Stomach smooth muscle (tissue), 2 donors: ENCODE data around the gene ACTR3C.

Source experiments
- H3K27ac ChIP-seq: one replicate; pipeline ENCODE4 v1.7.0; 2013; ENCODE audit warnings: mild to moderate bottlenecking, low read length, inconsistent platforms
- H3K27me3 ChIP-seq, 2 donors: one replicate each; pipeline ENCODE4 v1.7.0; 2013; ENCODE audit warnings: low read length in 2 of 2; ENCODE audit not compliant: insufficient read depth in 2 of 2, control insufficient read depth in 1 of 2
- H3K36me3 ChIP-seq, 2 donors: one replicate each; pipeline ENCODE4 v1.7.0; 2013; ENCODE audit warnings: low read length in 2 of 2; ENCODE audit not compliant: control insufficient read depth in 2 of 2, insufficient read depth in 2 of 2
- H3K4me1 ChIP-seq: one replicate; pipeline ENCODE4 v1.7.0; 2013; ENCODE audit warnings: low read length; ENCODE audit not compliant: control insufficient read depth, insufficient read depth
- H3K4me3 ChIP-seq, 2 donors: one replicate each; pipeline ENCODE4 v1.7.0; 2013; ENCODE audit warnings: low read length in 2 of 2
- H3K9ac ChIP-seq, 2 donors: one replicate each; pipeline ENCODE4 v1.7.0; 2013; ENCODE audit warnings: low read length in 2 of 2, mild to moderate bottlenecking in 1 of 2
- H3K9me3 ChIP-seq, 2 donors: one replicate each; pipeline ENCODE4 v1.7.0; 2013; ENCODE audit warnings: low read length in 2 of 2; ENCODE audit not compliant: control insufficient read depth in 2 of 2
- donor health status: healthy.
- donor health status: Pancreatic carcinoma.

Gene ACTR3C

GRCh38 chr7:150358433-150358832 lies 35.1 kb upstream of the ACTR3C start:
- Histone ChIP-seq H3K27ac (no peak overlapping the region), H3K27me3 (no peaks in the 10 kb centered on the region), H3K36me3 (no peaks in the 10 kb centered on the region), H3K4me1 (peaks cover 14% of the 10 kb centered on the region), H3K4me3 (no peak overlapping the region), H3K9me3 (no peaks in the 10 kb centered on the region), H3K9ac (no peak overlapping the region)

GRCh38 chr7:150357771-150358427 lies 34.6 kb upstream of the ACTR3C start:
- H3K9me3 ChIP-seq: no peaks in the 10 kb centered on the region

GRCh38 chr7:150357270-150357669 lies 33.9 kb upstream of the ACTR3C start:
- Histone ChIP-seq H3K27ac (no peak overlapping the region), H3K9me3 (no peaks in the 10 kb centered on the region)

More at GRCh38 chr7:150357771-150358427, 34.6 kb upstream of the ACTR3C start:
- Histone ChIP-seq H3K9ac (no peak overlapping the region), H3K27me3 (no peaks in the 10 kb centered on the region), H3K27ac (no peak overlapping the region), H3K36me3 (no peaks in the 10 kb centered on the region), H3K4me1 (peaks cover 14% of the 10 kb centered on the region), H3K4me3 (no peak overlapping the region)

GRCh38 chr7:150356265-150356897 lies 33.0 kb upstream of the ACTR3C start:
- no peak overlapping the region for H3K27ac ChIP-seq
- H3K27me3 ChIP-seq: no peaks in the 10 kb centered on the region
- H3K36me3 ChIP-seq: no peaks in the 10 kb centered on the region
- no peak overlapping the region for H3K9ac ChIP-seq
- no peak overlapping the region for H3K4me3 ChIP-seq
- peaks cover 12% of the 10 kb centered on the region for H3K4me1 ChIP-seq
- no peaks in the 10 kb centered on the region for H3K9me3 ChIP-seq

More at GRCh38 chr7:150357270-150357669, 33.9 kb upstream of the ACTR3C start:
- Histone ChIP-seq H3K9ac (no peak overlapping the region), H3K27me3 (no peaks in the 10 kb centered on the region), H3K4me1 (peaks cover 14% of the 10 kb centered on the region), H3K36me3 (no peaks in the 10 kb centered on the region), H3K4me3 (no peak overlapping the region)

- Histone ChIP-seq H3K27ac (peak overlapping the region; percentile 7), H3K27me3 (no peaks in the 10 kb centered on the region), H3K9me3 (no peaks in the 10 kb centered on the region), H3K36me3 (no peaks in the 10 kb centered on the region), H3K4me1 (peaks cover 11% of the 10 kb centered on the region), H3K9ac (no peak overlapping the region), H3K4me3 (no peak overlapping the region)
These were observed 32.3 kb upstream of the ACTR3C start for GRCh38 chr7:150355666-150356059.

- H3K27me3 ChIP-seq: no peaks in the 10 kb centered on the region
- H3K36me3 ChIP-seq: no peaks in the 10 kb centered on the region
- no peak overlapping the region for H3K9ac ChIP-seq
- no peak overlapping the region for H3K4me3 ChIP-seq
- H3K9me3 ChIP-seq: no peaks in the 10 kb centered on the region
- H3K4me1 ChIP-seq: peaks cover 11% of the 10 kb centered on the region
- no peak overlapping the region for H3K27ac ChIP-seq
These were observed 28.3 kb upstream of the ACTR3C start for GRCh38 chr7:150351587-150352194.

GRCh38 chr7:150346922-150347321 lies 23.6 kb upstream of the ACTR3C start:
- Histone ChIP-seq H3K27me3 (no peaks in the 10 kb centered on the region), H3K4me1 (peaks cover 5% of the 10 kb centered on the region), H3K36me3 (no peaks in the 10 kb centered on the region), H3K9ac (no peak overlapping the region), H3K27ac (no peak overlapping the region), H3K9me3 (peaks cover 0 to 5% of the 10 kb centered on the region in 2 donors), H3K4me3 (no peak overlapping the region)

- Histone ChIP-seq H3K9ac (no peak overlapping the region), H3K27me3 (no peaks in the 10 kb centered on the region), H3K4me3 (no peak overlapping the region), H3K9me3 (peaks cover 0 to 5% of the 10 kb centered on the region in 2 donors), H3K36me3 (no peaks in the 10 kb centered on the region), H3K4me1 (peaks cover 14% of the 10 kb centered on the region), H3K27ac (no peak overlapping the region)
These were observed 21.7 kb upstream of the ACTR3C start for GRCh38 chr7:150345012-150345411.

GRCh38 chr7:150344299-150344698 lies 21.0 kb upstream of the ACTR3C start:
- H3K27me3 ChIP-seq: no peaks in the 10 kb centered on the region

GRCh38 chr7:150343225-150343624 lies 19.9 kb upstream of the ACTR3C start:
- H3K9me3 ChIP-seq: peaks cover 0 to 5% of the 10 kb centered on the region in 2 donors
- no peak overlapping the region for H3K4me3 ChIP-seq
- peaks cover 0 to 3% of the 10 kb centered on the region in 2 donors for H3K36me3 ChIP-seq
- H3K4me1 ChIP-seq: peaks cover 32% of the 10 kb centered on the region
- no peaks in the 10 kb centered on the region for H3K27me3 ChIP-seq
- H3K9ac ChIP-seq: no peak overlapping the region
- no peak overlapping the region for H3K27ac ChIP-seq

More at GRCh38 chr7:150344299-150344698, 21.0 kb upstream of the ACTR3C start:
- Histone ChIP-seq H3K9ac (no peak overlapping the region), H3K9me3 (peaks cover 0 to 5% of the 10 kb centered on the region in 2 donors), H3K36me3 (no peaks in the 10 kb centered on the region), H3K4me1 (peaks cover 22% of the 10 kb centered on the region), H3K27ac (no peak overlapping the region), H3K4me3 (no peak overlapping the region)

- peaks cover 0 to 4% of the 10 kb centered on the region in 2 donors for H3K36me3 ChIP-seq
- H3K9ac ChIP-seq: peak overlapping the region; percentile 19 to 76
- H3K9me3 ChIP-seq: peaks cover 0 to 5% of the 10 kb centered on the region in 2 donors
- no peaks in the 10 kb centered on the region for H3K27me3 ChIP-seq
- H3K27ac ChIP-seq: peak overlapping the region; percentile 49
- peaks cover 44% of the 10 kb centered on the region for H3K4me1 ChIP-seq
- peak overlapping the region in 1 of 2 donors; percentile 82 for H3K4me3 ChIP-seq
These were observed 18.7 kb upstream of the ACTR3C start for GRCh38 chr7:150342121-150342408.
